Subcutaneous abdominal adipose tissue (tissue), 5 donors: ENCODE results near the gene ARFIP1.

Source experiments
- H3K27ac ChIP-seq: one replicate; pipeline ENCODE4 v1.7.0; 2013; ENCODE audit warnings: low read depth, mild to moderate bottlenecking, inconsistent platforms, low read length, moderate library complexity
- H3K27me3 ChIP-seq, 5 donors: one replicate each; pipeline ENCODE4 v1.7.0; 2013; ENCODE audit warnings: low read length in 5 of 5, inconsistent platforms in 1 of 5; ENCODE audit not compliant: control insufficient read depth in 5 of 5, insufficient read depth in 4 of 5
- H3K36me3 ChIP-seq, 5 donors: one replicate each; pipeline ENCODE4 v1.7.0; 2013; ENCODE audit warnings: low read length in 5 of 5; ENCODE audit not compliant: control insufficient read depth in 5 of 5, insufficient read depth in 5 of 5
- H3K4me1 ChIP-seq, 5 donors: one replicate each; pipeline ENCODE4 v1.7.0; 2013; ENCODE audit warnings: low read length in 5 of 5, mild to moderate bottlenecking in 3 of 5, moderate library complexity in 1 of 5; ENCODE audit not compliant: control insufficient read depth in 5 of 5, insufficient read depth in 5 of 5
- H3K4me3 ChIP-seq, 5 donors: one replicate each; pipeline ENCODE4 v1.7.0; 2013; ENCODE audit warnings: low read length in 5 of 5, low read depth in 1 of 5
- H3K9ac ChIP-seq, 5 donors: one replicate each; pipeline ENCODE4 v1.7.0; 2013; ENCODE audit warnings: low read length in 5 of 5, mild to moderate bottlenecking in 4 of 5, moderate library complexity in 3 of 5
- H3K9me3 ChIP-seq, 5 donors: one replicate each; pipeline ENCODE4 v1.7.0; 2013; ENCODE audit warnings: low read length in 5 of 5; ENCODE audit not compliant: control insufficient read depth in 5 of 5
- donor health status: healthy.
- donor health status: healthy.
- donor health status: healthy.
- donor health status: healthy.
- donor health status: healthy.

ARFIP1 gene

DNA sequence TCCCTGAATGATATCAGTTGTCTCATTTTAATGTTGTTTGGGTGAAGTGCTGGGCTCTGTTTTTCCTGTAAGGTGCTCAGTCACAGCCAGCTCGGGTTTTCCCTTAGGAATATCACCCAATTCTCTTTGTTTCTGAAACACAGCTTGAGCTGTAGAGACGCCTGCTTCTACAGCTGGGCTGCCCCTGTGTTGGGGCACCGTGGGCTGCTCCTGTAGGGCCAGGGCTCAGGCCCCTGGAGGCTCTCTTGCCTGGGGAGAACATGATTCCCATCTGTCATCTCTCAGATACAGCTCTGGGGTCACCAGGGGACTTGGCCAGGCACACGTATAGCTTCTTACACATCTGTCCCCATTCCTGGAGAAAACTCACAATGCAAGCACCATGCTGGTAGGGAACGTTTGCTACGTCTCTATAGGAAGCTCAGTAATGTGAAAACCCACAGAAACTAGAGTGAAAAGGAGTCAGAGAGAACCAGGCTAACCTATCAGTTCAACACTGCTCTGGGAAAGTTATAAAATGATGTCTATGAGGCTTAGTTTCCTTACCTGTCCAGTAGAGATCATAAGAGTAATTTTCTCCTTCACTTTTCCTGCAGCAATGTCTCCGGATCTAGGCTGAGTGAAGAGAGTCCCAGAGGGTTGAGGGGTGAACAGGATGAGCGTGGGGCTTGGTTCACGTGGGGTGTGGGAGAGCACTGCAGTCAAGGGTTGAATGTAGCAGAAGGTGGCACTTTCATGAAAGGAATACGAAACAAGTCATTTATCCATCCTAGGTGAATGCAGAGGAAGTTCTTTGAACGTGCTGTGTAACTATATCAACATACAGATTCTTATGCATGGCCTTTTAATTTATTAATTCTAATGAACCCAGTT, 170.9 kb downstream of the ARFIP1 start:
- H3K9me3 ChIP-seq: no peaks in the 10 kb centered on the region
- no peak overlapping the region for H3K27ac ChIP-seq
- no peak overlapping the region for H3K4me3 ChIP-seq
- no peaks in the 10 kb centered on the region for H3K36me3 ChIP-seq
- H3K4me1 ChIP-seq: peaks cover 0 to 7% (median 0%) of the 10 kb centered on the region in 5 donors
- no peak overlapping the region for H3K9ac ChIP-seq
- peaks cover 0 to 13% (median 4%) of the 10 kb centered on the region in 5 donors for H3K27me3 ChIP-seq

DNA sequence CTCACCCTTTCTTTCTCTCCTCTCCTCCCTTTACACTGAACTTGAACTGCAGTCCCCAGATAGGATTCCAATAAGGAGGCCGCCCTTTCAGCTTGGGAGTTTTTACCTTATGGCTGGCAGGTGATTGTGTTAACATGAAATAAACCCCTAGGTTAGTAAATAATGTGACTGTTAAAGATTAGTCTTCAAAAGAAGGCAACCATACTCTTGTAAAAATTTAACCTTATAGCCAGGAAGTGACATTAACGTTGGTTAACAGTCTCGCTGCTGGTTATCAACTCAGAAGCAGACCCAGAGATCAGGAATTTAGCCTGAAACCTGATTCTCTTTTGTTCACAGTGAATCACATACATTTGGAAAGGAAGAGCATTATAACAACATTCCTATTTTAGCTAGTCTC, 171.6 kb downstream of the ARFIP1 start:
- Histone ChIP-seq H3K36me3 (no peaks in the 10 kb centered on the region), H3K27me3 (peaks cover 0 to 13% (median 4%) of the 10 kb centered on the region in 5 donors), H3K4me1 (peaks cover 0 to 7% (median 0%) of the 10 kb centered on the region in 5 donors), H3K9me3 (no peaks in the 10 kb centered on the region), H3K27ac (no peak overlapping the region), H3K4me3 (no peak overlapping the region), H3K9ac (no peak overlapping the region)

DNA sequence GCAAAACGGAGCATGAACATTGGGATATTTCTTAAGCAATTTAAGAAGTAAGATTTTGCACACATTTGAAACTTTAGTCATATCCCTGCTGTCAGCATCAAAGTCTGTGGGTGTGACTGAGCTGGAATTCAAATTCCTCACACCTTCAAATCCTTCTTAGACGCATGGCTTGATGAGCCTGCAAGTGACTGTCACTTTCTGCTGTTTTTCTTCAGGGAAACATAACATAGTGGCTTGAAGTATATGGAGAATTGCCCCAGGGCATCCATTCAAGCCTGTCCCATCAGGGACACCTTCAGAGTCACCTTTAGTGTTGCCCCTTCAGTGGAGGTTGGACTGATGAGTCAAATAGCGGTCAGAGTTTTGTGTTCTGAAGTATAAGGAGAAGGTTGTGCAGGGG, 173.8 kb downstream of the ARFIP1 start:
- H3K27me3 ChIP-seq: peaks cover 0 to 13% (median 4%) of the 10 kb centered on the region in 5 donors
- no peak overlapping the region for H3K9ac ChIP-seq
- H3K9me3 ChIP-seq: no peaks in the 10 kb centered on the region
- no peaks in the 10 kb centered on the region for H3K36me3 ChIP-seq
- H3K4me3 ChIP-seq: no peak overlapping the region
- H3K4me1 ChIP-seq: peaks cover 4 to 20% (median 12%) of the 10 kb centered on the region in 5 donors
- no peak overlapping the region for H3K27ac ChIP-seq

DNA sequence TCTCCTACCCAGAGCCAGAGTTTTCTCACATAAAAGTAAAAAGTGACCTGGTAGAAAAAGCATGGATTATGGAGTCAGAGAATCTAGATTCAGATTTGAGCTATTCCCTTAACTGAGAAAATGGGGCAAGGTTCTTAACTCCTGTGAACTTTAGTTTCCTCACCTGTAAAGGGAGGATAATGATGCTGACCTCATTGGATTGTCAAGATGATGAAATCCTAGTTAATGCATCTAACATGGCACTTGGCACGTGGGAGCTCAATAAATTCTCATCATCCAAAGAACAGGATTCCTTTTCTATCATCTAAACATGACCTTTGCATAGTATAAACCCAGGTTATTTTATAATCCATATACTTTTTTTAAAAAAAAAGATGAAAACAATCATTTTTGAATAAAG, 175.0 kb downstream of the ARFIP1 start:
- Histone ChIP-seq H3K9ac (no peak overlapping the region), H3K27me3 (peaks cover 0 to 9% (median 4%) of the 10 kb centered on the region in 5 donors), H3K4me1 (peaks cover 4 to 20% (median 12%) of the 10 kb centered on the region in 5 donors), H3K9me3 (no peaks in the 10 kb centered on the region), H3K4me3 (no peak overlapping the region), H3K27ac (no peak overlapping the region), H3K36me3 (no peaks in the 10 kb centered on the region)

DNA sequence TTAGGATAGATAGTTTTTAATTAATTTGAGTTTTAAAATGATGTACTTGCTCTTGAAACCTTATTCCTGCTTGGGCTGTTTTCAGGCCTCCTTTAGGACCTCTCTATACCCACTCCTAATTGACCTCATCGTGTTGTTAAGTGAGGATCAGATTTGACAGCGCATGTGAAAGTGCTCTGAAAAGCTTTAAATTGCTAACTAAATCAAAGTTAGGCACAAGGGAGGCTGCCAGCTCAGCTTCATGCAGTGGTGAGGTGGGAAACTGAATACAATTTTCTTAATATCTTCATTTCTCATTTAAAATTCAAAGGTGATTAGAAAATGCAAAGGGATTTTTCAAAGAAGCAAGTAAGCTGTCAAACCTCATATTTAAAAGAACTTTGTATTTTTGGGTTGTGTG, 176.4 kb downstream of the ARFIP1 start:
- H3K4me1 ChIP-seq: peaks cover 4 to 19% (median 11%) of the 10 kb centered on the region in 5 donors
- H3K27ac ChIP-seq: no peak overlapping the region
- H3K27me3 ChIP-seq: no peaks in the 10 kb centered on the region
- H3K36me3 ChIP-seq: no peaks in the 10 kb centered on the region
- no peaks in the 10 kb centered on the region for H3K9me3 ChIP-seq
- H3K4me3 ChIP-seq: no peak overlapping the region
- no peak overlapping the region for H3K9ac ChIP-seq

DNA sequence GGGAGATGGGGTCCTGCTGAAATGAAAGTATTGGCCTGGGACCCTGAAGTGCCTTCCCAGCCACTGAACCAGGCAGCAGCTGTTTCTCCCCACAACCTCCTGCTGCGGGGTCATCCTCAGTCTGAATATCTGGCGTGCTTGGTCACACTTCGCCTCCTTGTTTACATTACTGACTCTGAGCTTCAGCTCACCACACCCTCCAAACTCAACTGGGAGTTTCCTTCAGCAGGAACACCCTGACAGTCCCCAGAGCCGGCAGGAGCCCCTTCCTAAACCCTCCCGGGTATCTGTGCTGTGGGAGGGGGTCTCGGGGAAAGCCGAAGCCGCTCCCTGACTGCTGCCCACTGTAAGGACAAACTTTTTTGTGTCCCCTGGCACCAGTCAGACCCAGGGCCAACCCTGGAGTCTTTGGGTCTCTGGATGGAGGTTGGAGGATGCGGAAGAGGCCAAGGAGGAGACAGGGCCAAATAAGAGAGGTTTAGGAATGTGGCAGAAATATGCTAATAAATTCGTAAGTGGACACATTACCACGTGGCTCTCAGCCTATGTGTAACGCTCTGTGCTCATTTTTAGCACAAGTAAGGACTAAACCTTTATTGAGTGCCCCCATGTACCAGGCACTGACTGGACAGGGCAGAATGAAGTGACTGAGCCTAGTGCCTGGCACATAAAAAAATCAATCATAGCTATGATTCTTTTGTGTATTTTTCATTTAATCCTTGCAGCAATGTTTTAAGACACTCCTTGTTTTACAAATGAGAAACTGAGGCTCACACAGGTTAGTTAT, 177.1 kb downstream of the ARFIP1 start:
- H3K9ac ChIP-seq: no peak overlapping the region
- no peaks in the 10 kb centered on the region for H3K27me3 ChIP-seq
- no peak overlapping the region for H3K4me3 ChIP-seq
- no peaks in the 10 kb centered on the region for H3K36me3 ChIP-seq
- H3K4me1 ChIP-seq: peaks cover 4 to 25% (median 15%) of the 10 kb centered on the region in 5 donors
- no peaks in the 10 kb centered on the region for H3K9me3 ChIP-seq
- H3K27ac ChIP-seq: no peak overlapping the region

DNA sequence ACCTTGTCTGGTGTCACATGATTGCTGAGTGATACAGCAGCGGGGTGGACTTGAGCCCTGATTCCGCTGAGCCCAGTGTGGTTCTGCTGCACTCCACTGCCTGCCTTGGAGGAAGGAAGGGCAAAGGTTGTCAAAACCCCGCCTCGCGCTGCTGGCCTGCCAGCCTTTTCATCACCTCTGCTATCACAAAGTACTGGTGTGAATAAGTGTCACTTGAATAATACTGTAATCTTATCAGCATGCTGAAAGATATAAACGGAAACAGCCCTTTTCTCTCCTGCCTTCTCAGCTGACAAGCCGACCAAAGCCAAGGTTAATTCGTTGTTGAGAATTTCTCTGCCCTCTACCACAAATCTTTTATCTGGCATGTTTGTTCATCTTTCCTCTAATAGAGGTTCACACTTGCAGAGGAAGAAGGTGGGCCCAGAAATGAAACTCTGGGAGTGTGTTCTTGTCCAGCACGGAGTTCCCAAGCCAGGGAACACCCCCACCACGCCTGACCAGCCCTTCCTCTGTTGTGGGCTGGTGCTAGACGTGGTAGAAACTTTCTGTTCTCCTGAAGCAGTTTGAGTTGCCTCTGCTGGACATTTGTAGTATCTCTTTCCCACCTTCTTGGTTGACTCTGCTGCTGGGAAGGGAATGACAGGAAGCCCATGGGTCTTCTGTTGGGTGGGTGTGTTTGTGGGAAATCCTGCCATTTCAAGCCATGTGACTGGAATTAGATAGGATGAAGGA, 177.8 kb downstream of the ARFIP1 start:
- Histone ChIP-seq H3K36me3 (no peaks in the 10 kb centered on the region), H3K27me3 (no peaks in the 10 kb centered on the region), H3K9ac (no peak overlapping the region), H3K4me3 (no peak overlapping the region), H3K4me1 (peaks cover 4 to 25% (median 19%) of the 10 kb centered on the region in 5 donors), H3K27ac (no peak overlapping the region), H3K9me3 (no peaks in the 10 kb centered on the region)

DNA sequence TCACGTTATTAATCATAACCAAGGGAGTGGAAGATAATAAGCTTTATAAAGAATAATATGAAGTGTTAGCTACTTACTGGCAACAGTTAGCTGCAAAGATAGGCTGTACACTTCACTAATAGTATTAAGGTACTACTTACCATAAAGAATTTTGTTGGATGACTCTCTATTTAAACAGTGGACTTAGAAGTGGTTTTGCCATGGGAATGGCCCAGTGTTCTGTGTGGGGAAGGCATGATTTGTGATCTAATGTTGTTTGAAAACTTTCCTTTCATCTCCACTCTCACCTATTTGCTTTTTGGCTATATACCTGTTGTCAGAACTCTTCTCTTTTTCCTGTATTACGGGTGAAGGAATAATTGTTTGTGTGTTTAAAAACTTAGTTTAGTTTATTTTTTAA, 179.3 kb downstream of the ARFIP1 start:
- H3K4me3 ChIP-seq: no peak overlapping the region

DNA sequence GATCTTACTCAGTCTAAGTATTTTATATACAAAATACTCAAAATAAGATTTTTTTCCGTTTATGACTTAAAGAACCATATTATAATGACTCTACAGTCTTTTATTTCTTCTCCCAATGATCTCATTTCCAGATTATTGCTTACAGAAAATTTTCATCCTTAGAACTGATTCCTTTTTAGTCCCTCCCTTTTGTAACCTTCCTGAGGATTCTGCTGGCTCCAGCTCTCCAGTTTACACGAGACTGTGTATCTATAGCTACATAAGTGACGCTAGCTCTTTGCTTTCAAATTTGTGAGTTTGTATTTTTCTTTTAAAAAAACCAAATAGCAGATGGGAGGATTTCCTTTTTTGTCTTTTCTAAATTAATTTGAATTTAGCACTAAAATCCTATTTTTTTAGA, 180.3 kb downstream of the ARFIP1 start:
- Histone ChIP-seq H3K27ac (no peak overlapping the region), H3K36me3 (no peaks in the 10 kb centered on the region), H3K4me3 (no peak overlapping the region), H3K9me3 (no peaks in the 10 kb centered on the region), H3K27me3 (no peaks in the 10 kb centered on the region), H3K4me1 (peaks cover 4 to 25% (median 19%) of the 10 kb centered on the region in 5 donors), H3K9ac (no peak overlapping the region)

More for the DNA sequence above, 179.3 kb downstream of the ARFIP1 start:
- H3K9me3 ChIP-seq: no peaks in the 10 kb centered on the region
- H3K36me3 ChIP-seq: no peaks in the 10 kb centered on the region
- no peak overlapping the region for H3K9ac ChIP-seq
- peaks cover 4 to 25% (median 19%) of the 10 kb centered on the region in 5 donors for H3K4me1 ChIP-seq
- H3K27me3 ChIP-seq: no peaks in the 10 kb centered on the region
- no peak overlapping the region for H3K27ac ChIP-seq
